COLO668 (cell line): Measurements from ENCODE around the gene B4GALT5.

ENCODE experiments used
- DNase-seq: peaks from one replicate; lab custom pipeline; 2025; ENCODE audit not compliant: unreplicated experiment; lab: John Stamatoyannopoulos, UW

Gene B4GALT5

GRCh38 chr20:49701241-49701790, 12.4 kb downstream of the B4GALT5 start:
- no peak for DNase-seq

- DNase-seq, result peak; percentile 28
Observed at GRCh38 chr20:49700411-49701185, 13.1 kb downstream of the B4GALT5 start.

GRCh38 chr20:49699200-49699992, 14.3 kb downstream of the B4GALT5 start:
- no peak for DNase-seq

DNA sequence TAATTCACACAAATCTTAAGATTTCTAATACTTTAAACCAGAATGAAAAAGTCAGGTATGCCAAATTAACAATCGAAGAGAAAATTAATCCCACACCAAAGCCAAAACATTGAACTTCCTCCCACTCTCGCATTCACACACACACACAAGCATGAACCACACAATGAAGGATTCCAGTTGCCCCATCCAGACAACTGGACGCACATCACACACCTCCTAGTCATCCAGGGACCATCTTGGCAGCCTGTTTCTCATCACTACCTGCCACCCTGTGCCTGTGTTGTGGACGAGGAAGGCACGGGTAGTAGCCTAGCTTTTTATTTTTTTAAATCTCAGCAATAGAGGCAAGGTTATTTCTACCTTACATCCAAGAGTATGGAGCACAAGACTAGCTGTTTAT, 15.2 kb downstream of the B4GALT5 start:
- no peak for DNase-seq

GRCh38 chr20:49697071-49697470, 16.6 kb downstream of the B4GALT5 start:
- peak; percentile 81 for DNase-seq

GRCh38 chr20:49696594-49696993, 17.1 kb downstream of the B4GALT5 start:
- DNase-seq, result no peak

- no peak for DNase-seq
Observed at GRCh38 chr20:49695830-49696229, 17.8 kb downstream of the B4GALT5 start.

DNA sequence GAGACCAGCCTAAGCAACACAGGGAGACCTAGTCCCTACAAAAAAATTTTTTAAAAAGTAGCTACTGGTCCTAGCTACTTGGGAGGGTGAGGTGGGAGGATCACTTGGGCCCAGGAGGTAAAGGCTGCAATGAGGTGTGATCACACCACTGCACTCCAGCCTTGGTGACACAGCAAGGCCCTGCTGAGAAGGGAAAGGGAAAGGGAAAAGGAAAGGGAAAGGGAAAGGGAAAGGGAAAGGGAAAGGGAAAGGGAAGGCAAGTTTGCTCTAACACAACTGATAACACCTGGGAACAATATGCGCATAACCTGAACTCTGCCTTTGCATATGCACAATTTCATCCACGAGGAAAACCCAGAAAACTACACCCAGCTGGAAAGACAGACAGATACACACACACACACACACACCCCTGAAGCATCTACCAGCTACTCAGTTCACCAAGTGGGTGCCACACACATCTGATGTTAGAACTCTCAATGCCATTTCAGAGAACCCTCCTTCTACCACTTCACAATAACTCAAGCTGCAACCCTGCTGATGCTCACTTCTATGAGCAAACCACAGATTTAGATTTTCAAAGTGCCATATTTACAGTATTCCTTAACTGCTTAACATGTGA, 19.1 kb downstream of the B4GALT5 start:
- no peak for DNase-seq

GRCh38 chr20:49693435-49694171, 20.1 kb downstream of the B4GALT5 start:
- no peak for DNase-seq

GRCh38 chr20:49692941-49693340, 20.7 kb downstream of the B4GALT5 start:
- no peak for DNase-seq

GRCh38 chr20:49691818-49692568, 21.7 kb downstream of the B4GALT5 start:
- DNase-seq, result no peak

GRCh38 chr20:49690899-49691620, 22.6 kb downstream of the B4GALT5 start:
- DNase-seq, result no peak

- DNase-seq, result no peak
Observed at GRCh38 chr20:49687595-49688567, 25.8 kb downstream of the B4GALT5 start.

DNA sequence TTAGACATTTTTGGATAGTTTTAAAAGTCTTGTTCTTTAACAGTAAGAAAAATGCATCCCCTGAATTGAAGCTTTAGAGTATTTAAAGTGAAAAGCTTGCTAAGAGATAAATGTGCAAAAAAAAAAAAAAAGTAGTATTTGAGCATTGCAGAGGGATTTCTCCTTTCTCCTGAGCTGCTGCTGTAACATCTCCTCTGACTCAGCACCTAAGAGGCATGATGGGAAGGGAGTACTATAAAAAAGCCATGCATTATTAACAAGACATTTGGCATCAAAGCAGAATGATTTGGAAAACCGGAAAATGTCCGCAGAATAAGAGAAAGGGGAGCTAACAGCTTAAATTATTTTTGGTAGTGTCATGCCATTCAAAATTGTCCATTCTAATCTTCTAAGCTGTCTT, 27.9 kb downstream of the B4GALT5 start:
- DNase-seq, result no peak

GRCh38 chr20:49685161-49685601, 28.5 kb downstream of the B4GALT5 start:
- DNase-seq, result no peak

DNA sequence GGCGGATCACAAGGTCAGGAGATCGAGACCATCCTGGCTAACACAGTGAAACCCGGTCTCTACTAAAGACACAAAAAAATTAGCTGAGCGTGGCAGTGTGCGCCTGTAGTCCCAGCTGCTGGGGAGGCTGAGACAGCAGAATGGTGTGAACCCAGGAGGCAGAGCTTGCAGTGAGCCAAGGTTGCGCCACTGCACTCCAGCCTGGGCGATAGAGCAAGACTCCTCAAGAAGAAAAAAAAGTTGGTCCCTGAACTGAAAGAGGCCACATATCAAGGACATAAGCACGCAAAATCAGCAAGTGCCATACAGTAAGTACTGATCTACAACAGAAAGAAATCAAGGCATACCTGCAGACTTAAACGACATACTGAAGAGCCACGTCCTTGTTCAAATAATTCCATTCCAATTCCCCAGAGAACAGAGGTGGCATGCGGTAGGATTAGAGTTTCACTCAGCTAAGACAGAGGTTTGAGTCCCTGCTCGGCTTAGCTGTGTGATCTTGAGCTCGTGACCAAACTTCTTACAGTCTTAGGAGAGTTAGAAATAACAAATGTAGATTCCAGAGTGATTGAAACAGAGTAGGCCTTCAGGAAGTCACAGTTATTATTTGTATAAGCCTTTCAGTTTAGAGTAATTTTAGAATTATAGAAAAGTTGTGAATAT, 29.2 kb downstream of the B4GALT5 start:
- DNase-seq, result no peak

DNA sequence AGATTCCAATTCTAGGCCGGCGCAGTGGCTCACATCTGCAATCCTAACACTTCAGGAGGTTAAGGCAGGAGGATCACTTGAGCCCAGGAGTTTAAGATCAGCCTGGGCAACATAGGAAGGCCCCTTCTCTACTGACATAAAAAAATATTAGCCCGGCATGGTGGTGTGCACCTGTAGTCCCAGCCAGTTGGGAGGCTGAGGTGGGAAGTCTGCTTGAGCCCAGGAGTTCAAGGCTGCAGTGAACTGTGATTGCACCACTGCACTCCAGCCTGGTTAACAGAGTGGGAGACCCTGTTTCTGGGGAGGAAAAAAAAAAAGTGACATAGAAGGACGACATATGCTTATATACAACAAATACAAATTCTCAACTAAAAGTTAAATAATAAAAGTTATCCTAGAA, 30.9 kb downstream of the B4GALT5 start:
- DNase-seq, result no peak

GRCh38 chr20:49682278-49682677, 31.4 kb downstream of the B4GALT5 start:
- no peak for DNase-seq
